B cell (primary cell): ENCODE measurements around the gene RBM38. TPM values are rescaled to one million over a fixed set of nuclear protein-coding genes. Genes with fewer than 3 reads are reported as not detected.
A peak's percentile ranks its signal among the peaks of the same experiment; 100 is the strongest.

Experiments used
- ATAC-seq: fragments of 200-7000 bp; cut with Tn5 transposase; one replicate; pipeline ENCODE4 v1.10.0; 2021; ENCODE audit warnings: low read depth, mild to moderate bottlenecking, moderate number of reproducible peaks, moderate library complexity
- CTCF ChIA-PET: fragments of 350-600 bp; sonication (Branson Sonifier 250); formaldehyde crosslinking; loops from one replicate; lab custom pipeline; 2021; ENCODE audit warnings: antibody characterized with exemption, inconsistent platforms; lab: Charles Lee
- POLR2A ChIA-PET: fragments of 350-600 bp; sonication (Branson Sonifier 250); formaldehyde crosslinking; loops from one replicate; lab custom pipeline; 2021; ENCODE audit warnings: antibody characterized with exemption; lab: Charles Lee
- DNase-seq: peaks from one replicate; pipeline ENCODE4 v3.0.0; 2013
- H2AFZ ChIP-seq: 2 replicates; pipeline ENCODE4 v1.6.1; 2012; ENCODE audit warnings: mild to moderate bottlenecking, low read depth, low read length; ENCODE audit not compliant: insufficient read depth, poor library complexity, severe bottlenecking
- H3K27ac ChIP-seq, 2 donors: 1 replicate in 1 of 2; 2 replicates in 1 of 2; pipeline ENCODE4 v1.5.1; 2012 to 2013; ENCODE audit warnings: low read length in 2 of 2, mild to moderate bottlenecking in 2 of 2, moderate library complexity in 1 of 2
- H3K27me3 ChIP-seq, 4 experiments: fragments of 200-600 bp in 1 of 4; sonication (generic) in 1 of 4; replicated peaks in 1 of 4; 1 replicate in 2 of 4; 2 replicates in 2 of 4; pipeline versions ENCODE4 v1.6.1 to v1.7.0; 2013 to 2016; ENCODE audit warnings: low read length in 3 of 4, mild to moderate bottlenecking in 2 of 4, mixed read lengths in 1 of 4, moderate library complexity in 1 of 4; ENCODE audit not compliant: insufficient read depth in 4 of 4, control insufficient read depth in 3 of 4; ENCODE audit errors: control extremely low read depth in 1 of 4
- H3K36me3 ChIP-seq, 2 experiments: replicated peaks in 1 of 2; 1 replicate in 1 of 2; 2 replicates in 1 of 2; pipeline versions ENCODE4 v1.6.1 to v1.7.1; 2013; ENCODE audit warnings: low read length in 1 of 2; ENCODE audit not compliant: insufficient read depth in 2 of 2, control insufficient read depth in 1 of 2; ENCODE audit errors: control extremely low read depth in 1 of 2, extremely low read depth in 1 of 2
- H3K4me1 ChIP-seq, 2 donors: fragments of 200-600 bp in 1 of 2; sonication (generic) in 1 of 2; 1 replicate in 1 of 2; 2 replicates in 1 of 2; pipeline versions ENCODE4 v1.5.1 to v1.6.1; 2013 to 2017; ENCODE audit warnings: low read length in 2 of 2; ENCODE audit not compliant: control insufficient read depth in 2 of 2, insufficient read depth in 2 of 2
- H3K4me2 ChIP-seq: replicated peaks from 2 replicates; pipeline ENCODE3; 2012; ENCODE audit warnings: mild to moderate bottlenecking, low read depth, low read length; ENCODE audit not compliant: poor library complexity, severe bottlenecking
- H3K4me3 ChIP-seq, 5 experiments: fragments of 200-600 bp in 1 of 5; sonication (generic) in 1 of 5; 1 replicate in 3 of 5; 2 replicates in 2 of 5; pipeline versions ENCODE4 v1.5.1 to v1.7.0; 2011 to 2016; ENCODE audit warnings: low read length in 4 of 5, mild to moderate bottlenecking in 4 of 5, low read depth in 2 of 5, control low read depth in 1 of 5, moderate library complexity in 1 of 5; ENCODE audit not compliant: insufficient read depth in 1 of 5; ENCODE audit errors: control extremely low read depth in 1 of 5, extremely low read depth in 1 of 5
- H3K79me2 ChIP-seq: fragments of 200-600 bp; sonication (generic); one replicate; pipeline ENCODE4 v1.6.0; 2016; ENCODE audit warnings: low read length; ENCODE audit not compliant: control insufficient read depth, insufficient read depth
- H3K9ac ChIP-seq: fragments of 200-600 bp; sonication (generic); 2 replicates; pipeline ENCODE4 v1.6.1; 2017; ENCODE audit warnings: mild to moderate bottlenecking, low read length, moderate library complexity
- H3K9me3 ChIP-seq, 3 donors: one replicate each; pipeline versions ENCODE4 v1.6.1 to v1.7.1; 2013; ENCODE audit warnings: low read length in 2 of 3; ENCODE audit not compliant: control insufficient read depth in 2 of 3, insufficient read depth in 1 of 3; ENCODE audit errors: control extremely low read depth in 1 of 3
- H4K20me1 ChIP-seq: 2 replicates; pipeline ENCODE4 v1.6.0; 2012; ENCODE audit warnings: mild to moderate bottlenecking, low read length; ENCODE audit not compliant: insufficient read depth, control insufficient read depth, poor library complexity, severe bottlenecking
- H3K27ac Mint-ChIP-seq: one replicate; pipeline ENCODE4 v1.8.0; 2021; ENCODE audit warnings: mixed read lengths
- H3K27me3 Mint-ChIP-seq: one replicate; pipeline ENCODE4 v1.8.0; 2021; ENCODE audit warnings: mixed read lengths
- H3K4me1 Mint-ChIP-seq: one replicate; pipeline ENCODE4 v1.8.0; 2021; ENCODE audit warnings: mixed read lengths
- H3K4me3 Mint-ChIP-seq: one replicate; pipeline ENCODE4 v1.8.0; 2021; ENCODE audit warnings: mixed read lengths
- H3K9me3 Mint-ChIP-seq: one replicate; pipeline ENCODE4 v1.8.0; 2022; ENCODE audit warnings: mixed read lengths; ENCODE audit not compliant: insufficient read depth
- CTCF ChIP-seq: fragments of 200-600 bp; IDR thresholded peaks from one replicate; pipeline ENCODE4 v1.8.0; 2022; ENCODE audit warnings: antibody characterized with exemption, mild to moderate bottlenecking
- EZH2 ChIP-seq: IDR thresholded peaks from 2 replicates; pipeline ENCODE4 v1.6.1; 2012; ENCODE audit warnings: borderline replicate concordance, low read depth, mild to moderate bottlenecking, moderate library complexity, low read length; ENCODE audit not compliant: insufficient read depth, poor library complexity, severe bottlenecking
- WGBS: methylation state at CpG from one replicate; pipeline ENCODE4 v1.1.5; 2013; ENCODE audit warnings: missing lambda C conversion rate; ENCODE audit not compliant: insufficient coverage; 5-methylcytosine and 5-hydroxymethylcytosine counted together
- intact Hi-C: fragments of 100-400 bp; cut with micrococcal nuclease; formaldehyde crosslinking; loops from one replicate; pipeline ENCODE4 v1.10.0; 2022
- polyA plus RNA-seq: library from polyadenylated mRNA; depleted of rRNA; stranded (reverse); fragments of >200 nt; gene quantifications from 2 replicates; pipeline ENCODE4 v1.2.3, GENCODE V29; 2012
- total RNA-seq, 2 donors: library from RNA; stranded (reverse); fragments of 120-200 nt in 1 of 2; gene quantifications; 1 replicate in 1 of 2; 2 replicates in 1 of 2; pipeline versions ENCODE4 v1.2.3 to v1.2.4, GENCODE V29; 2013 to 2022

The RBM38 gene
- total and polyA plus RNA-seq, 2 donors (not counting 1 experiment from before 2014, with no cell fraction given) = 198 to 225 TPM

GRCh38 chr20:57432480-57432861 lies 41.3 kb downstream of the RBM38 start:
- Histone ChIP-seq H3K36me3 (no peaks in the 10 kb centered on the region), H3K9ac (peak overlapping the region; percentile 40), H3K4me2 (peak overlapping the region; percentile 71), H2AFZ (peak overlapping the region; percentile 19), H3K4me1 (peaks cover 79 to 85% of the 10 kb centered on the region in 2 donors), H3K4me3 (peak overlapping the region in 4 of 5 experiments; percentile 7 to 25 (median 18)), H3K79me2 (no peaks in the 10 kb centered on the region), H4K20me1 (no peaks in the 10 kb centered on the region), H3K27ac (peak overlapping the region; percentile 87 to 93), H3K27me3 (no peaks in the 10 kb centered on the region), H3K9me3 (peaks cover 0 to 21% (median 0%) of the 10 kb centered on the region in 3 donors)
- ChIA-PET POLR2A (interaction anchor here (0.6 to 2.3 kb wide), 6 partner anchors 31 to 43 kb away, joined by 3 to 10 read pairs (median 6); no protein-coding TSS in a partner anchor), CTCF (interaction anchor here (0.9 to 4.2 kb wide), 8 partner anchors 14 to 63 kb away, joined by 3 to 46 read pairs (median 4); partner anchors contain the start of gene RBM38)
- intact Hi-C loops = loop anchor here (5.0 to 10.0 kb wide), 2 partner anchors 48 to 50 kb away; no protein-coding TSS in a partner anchor
- TF ChIP-seq EZH2 = no peak
- no peak for TF ChIP-seq CTCF
- Mint-ChIP-seq H3K4me3 (peak overlapping the region; percentile 56), H3K27me3 (no peaks in the 10 kb centered on the region), H3K27ac (peak overlapping the region; percentile 89), H3K4me1 (peaks cover 82% of the 10 kb centered on the region), H3K9me3 (no peaks in the 10 kb centered on the region)
- WGBS = 61% methylated on average over 7 of the region's 7 CpGs
- DNase-seq = no peak
- ATAC-seq = no peak

- peak overlapping the region; percentile 71 for H3K4me2 ChIP-seq
- Mint-ChIP-seq H3K4me1 (peaks cover 81% of the 10 kb centered on the region), H3K27ac (peak overlapping the region; percentile 89), H3K4me3 (peak overlapping the region; percentile 56), H3K27me3 (no peaks in the 10 kb centered on the region), H3K9me3 (no peaks in the 10 kb centered on the region)
- peaks cover 76 to 85% of the 10 kb centered on the region in 2 donors for H3K4me1 ChIP-seq
- H2AFZ ChIP-seq = peak overlapping the region; percentile 19
- DNase-seq (peak; percentile 83), ATAC-seq (peak; percentile 72)
- WGBS = under 1% methylated on average over 7 of the region's 13 CpGs
- H3K27ac ChIP-seq = peak overlapping the region; percentile 87 to 93
- H3K79me2 ChIP-seq = no peaks in the 10 kb centered on the region
- ChIA-PET CTCF (interaction anchor here (0.9 to 4.2 kb wide), 10 partner anchors 15 to 63 kb away, joined by 3 to 46 read pairs (median 4); partner anchors contain the start of gene RBM38), POLR2A (interaction anchor here (0.6 to 2.3 kb wide), 8 partner anchors 18 to 44 kb away, joined by 3 to 10 read pairs (median 5); no protein-coding TSS in a partner anchor)
- TF ChIP-seq EZH2 = no peak
- no peak for TF ChIP-seq CTCF
- no peaks in the 10 kb centered on the region for H4K20me1 ChIP-seq
- H3K4me3 ChIP-seq = peak overlapping the region in 4 of 5 experiments; percentile 7 to 25 (median 18)
- peak overlapping the region; percentile 40 for H3K9ac ChIP-seq
- no peaks in the 10 kb centered on the region for H3K27me3 ChIP-seq
- intact Hi-C loops = loop anchor here (1.0 to 10.0 kb wide), 5 partner anchors 17 to 62 kb away; no protein-coding TSS in a partner anchor
- no peaks in the 10 kb centered on the region for H3K36me3 ChIP-seq
- H3K9me3 ChIP-seq = peaks cover 0 to 23% (median 0%) of the 10 kb centered on the region in 3 donors
Measured at GRCh38 chr20:57432862-57433491, 41.8 kb downstream of the RBM38 start.
